HG03159 (cell line): ENCODE results near the gene NID1.

Source experiments
- ATAC-seq: cut with Tn5 transposase; IDR thresholded peaks from one replicate; pipeline ENCODE4 v1.9.1; 2021; ENCODE audit warnings: mild to moderate bottlenecking, moderate library complexity; ENCODE audit not compliant: unreplicated experiment

NID1 gene

GRCh38 chr1:236067854-236068454, 3.1 kb upstream of the NID1 start:
- no peak for ATAC-seq

- peak; percentile 81 for ATAC-seq
These were observed 2.0 kb upstream of the NID1 start for GRCh38 chr1:236066828-236067386.

DNA sequence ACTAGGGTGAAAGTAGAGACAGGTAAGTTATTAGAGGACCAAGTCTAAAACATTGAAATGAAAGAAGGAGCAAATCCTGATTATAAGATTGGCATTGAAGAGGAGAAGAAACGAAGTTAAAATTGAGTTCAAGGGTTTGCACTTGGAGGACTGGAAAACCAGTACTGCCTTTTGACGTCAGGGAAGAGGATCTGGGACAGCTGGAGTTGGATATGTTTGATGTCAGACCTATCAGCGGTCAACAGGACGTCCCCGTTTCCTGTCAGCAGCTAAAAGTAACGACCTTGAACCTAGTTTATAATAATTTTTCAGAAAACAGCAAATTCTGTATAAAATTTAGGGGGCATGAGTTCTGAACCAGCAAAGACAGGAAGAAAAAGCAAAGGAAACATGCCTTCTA, 1.2 kb upstream of the NID1 start:
- no peak for ATAC-seq

- ATAC-seq, result no peak
These were observed 667 bp upstream of the NID1 start for GRCh38 chr1:236065509-236066005.

DNA sequence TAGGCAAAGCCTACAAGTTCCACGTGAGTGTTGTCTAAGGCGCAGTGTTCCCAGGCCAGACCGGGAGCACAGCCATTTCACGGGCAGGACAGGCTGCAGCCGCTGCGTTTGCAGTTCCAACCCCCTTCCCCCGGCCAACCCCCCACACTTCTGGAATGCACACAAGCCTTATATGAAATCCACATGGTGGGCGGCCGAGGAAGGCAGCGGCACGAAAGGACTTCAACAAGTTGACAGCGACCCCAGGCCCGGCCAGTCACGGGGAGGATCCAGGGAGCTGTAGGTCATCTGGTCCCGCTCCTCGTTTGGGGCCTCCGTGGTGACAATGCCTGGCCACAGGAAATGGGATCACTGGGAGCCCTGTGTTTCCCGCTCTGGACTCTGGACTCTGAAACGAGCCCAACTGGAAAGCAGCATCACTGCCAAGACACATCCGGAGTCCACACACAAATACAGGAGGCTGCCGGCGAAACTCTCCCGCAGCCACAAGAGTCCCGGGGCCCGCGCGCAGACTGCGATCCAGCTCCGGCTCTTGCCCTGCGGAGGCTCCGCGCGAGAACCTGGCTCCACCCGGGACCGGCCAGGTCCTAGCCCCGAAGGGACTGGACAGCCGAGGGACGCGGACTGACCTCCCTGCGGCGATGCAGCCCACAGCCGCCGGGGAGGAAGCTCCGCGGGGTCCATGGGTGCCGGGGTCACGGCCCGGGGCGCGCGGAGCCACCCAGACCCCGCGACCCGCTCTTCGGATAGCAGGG, 794 bp downstream of the NID1 start:
- no peak for ATAC-seq

- ATAC-seq, result no peak
These were observed 1.4 kb downstream of the NID1 start for GRCh38 chr1:236063551-236063918.

GRCh38 chr1:236060286-236060685, 4.6 kb downstream of the NID1 start:
- ATAC-seq, result no peak

GRCh38 chr1:236059011-236059410, 5.9 kb downstream of the NID1 start:
- ATAC-seq, result no peak

DNA sequence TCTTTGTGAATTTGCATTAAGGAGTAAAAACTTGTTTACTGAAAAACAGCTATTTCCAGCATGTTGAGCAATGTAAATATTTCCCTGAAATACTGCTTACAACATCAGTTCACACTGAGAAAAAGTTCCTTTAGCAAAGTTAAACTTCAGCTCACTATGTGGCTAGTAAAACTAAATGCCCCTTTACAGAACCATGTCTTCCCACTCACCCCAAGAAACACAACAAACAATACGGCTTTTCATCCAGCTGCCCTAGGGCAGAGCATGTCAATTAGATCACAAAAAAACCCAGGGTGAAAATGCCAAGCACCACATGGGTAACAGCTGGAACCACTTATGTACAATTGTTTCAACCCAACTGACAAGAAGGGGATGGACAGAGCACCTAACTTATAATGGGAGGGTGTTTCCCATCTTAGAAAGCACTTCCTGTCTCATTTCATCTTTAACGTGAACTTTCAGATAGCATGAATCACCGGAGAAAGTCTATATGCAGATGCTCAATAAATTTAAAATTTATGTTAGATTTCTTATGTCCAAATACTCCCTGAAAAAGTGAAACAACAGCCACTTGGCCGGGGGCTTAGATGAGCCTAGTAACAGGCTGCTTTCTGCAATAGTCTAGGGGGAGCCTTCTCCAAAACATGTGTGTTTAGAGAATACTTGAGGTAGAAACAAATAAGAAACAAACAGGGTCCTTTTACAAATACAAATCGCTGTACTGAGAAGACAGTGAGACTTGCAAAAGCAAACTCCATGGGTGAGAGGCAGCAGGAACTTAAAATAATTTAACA, 6.6 kb downstream of the NID1 start:
- ATAC-seq, result peak; percentile 66

DNA sequence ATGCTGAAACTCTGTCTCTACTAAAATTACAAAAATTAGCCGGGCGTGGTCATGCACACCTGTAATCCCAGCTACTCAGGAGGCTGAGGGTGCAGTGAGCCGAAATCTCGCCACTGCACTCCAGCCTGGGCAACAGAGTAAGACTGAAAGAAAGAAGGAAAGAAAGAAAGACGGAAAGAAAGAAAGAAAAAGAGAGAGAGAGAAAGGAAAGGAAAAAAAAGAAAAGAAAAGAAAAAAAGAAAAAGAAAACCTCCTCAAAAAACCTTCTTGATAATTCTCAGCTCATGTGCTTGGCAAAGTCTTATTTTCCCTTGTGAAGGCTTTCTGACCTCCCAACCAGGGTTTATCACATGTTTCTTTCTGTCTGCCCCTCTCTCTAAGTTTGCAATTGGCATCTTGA, 7.3 kb downstream of the NID1 start:
- no peak for ATAC-seq

DNA sequence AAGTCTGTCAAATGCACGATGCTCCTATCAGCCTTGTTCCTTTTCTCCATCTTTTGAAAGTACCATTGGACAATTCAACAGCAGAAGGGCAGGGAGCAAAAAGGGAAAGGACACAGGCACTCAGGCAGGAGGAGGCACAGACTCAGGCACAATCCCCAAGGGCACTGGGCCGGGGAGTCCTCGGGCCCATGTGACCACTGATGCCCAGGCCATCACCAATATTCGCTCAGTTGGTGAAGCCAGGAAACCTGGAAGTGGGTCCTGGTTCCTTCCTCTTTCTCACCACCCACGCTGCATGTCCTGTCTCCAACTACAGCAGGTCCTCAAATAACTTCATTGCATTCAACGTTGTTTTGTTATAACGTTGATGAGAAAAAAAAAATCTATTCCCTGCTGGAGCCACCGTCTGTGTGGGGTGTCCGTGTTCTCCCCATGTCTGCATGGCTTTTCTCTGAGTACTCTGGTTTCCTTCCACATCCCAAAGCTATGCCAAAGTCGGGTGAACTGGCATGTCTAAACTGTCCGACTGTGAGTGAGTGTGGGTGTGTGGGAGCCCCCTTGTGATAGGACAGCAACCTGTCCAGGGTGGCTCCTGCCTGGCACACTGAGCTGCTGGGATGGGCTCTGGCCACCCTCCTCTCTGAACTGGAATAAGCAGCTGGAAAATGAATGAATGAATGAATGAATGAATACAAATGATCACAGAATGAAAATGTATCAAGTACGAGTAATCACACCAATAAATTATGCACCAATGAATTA, 12.5 kb downstream of the NID1 start:
- ATAC-seq, result no peak

DNA sequence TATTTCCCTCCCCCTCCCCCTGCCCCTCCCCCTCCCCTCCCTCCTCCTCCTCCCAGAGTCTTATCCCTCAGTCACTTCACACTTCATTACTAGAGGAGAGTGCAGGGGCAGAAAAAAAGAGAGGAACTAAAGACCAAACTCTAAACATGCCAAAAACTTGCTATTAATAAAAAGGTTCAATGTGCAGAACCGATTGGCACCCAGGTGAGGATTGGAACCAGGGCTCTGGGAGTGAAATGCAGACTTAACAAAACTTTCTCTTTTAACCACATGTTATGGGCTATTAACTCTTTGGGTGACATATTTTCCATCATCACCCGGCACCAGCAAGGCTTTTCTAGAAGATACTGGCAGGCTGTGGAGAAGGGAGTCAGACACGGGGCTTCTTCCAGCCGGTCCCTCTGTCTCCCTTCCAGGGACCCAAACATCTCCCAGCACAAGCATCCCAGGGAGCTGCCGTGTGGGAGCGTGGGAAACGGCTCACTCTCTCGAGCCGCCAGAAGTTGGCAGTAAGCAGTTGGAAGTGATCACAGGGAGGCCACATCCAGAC, 13.6 kb downstream of the NID1 start:
- ATAC-seq, result no peak

GRCh38 chr1:236045771-236046170, 19.1 kb downstream of the NID1 start:
- no peak for ATAC-seq

DNA sequence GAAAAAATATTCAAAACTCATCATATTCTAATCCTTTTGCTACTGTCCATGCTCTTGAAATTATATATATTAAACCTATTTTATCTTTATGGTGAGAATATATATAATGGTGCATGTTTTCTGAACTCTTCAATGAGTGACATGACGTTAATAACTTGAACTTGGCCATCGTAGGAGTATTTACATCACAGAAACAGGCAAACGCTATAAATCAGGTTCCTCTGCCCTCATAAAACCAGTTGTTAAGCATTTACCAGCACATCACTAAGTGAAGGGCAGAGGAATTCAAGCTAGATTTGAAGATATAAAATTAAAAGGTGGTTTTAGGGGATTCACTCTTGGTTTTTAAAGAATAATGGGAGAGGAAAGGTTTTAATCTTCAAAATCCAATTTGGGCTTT, 20.5 kb downstream of the NID1 start:
- ATAC-seq, result no peak

- ATAC-seq, result no peak
These were observed 23.0 kb downstream of the NID1 start for GRCh38 chr1:236041631-236042618.

- ATAC-seq, result no peak
These were observed 24.9 kb downstream of the NID1 start for GRCh38 chr1:236039740-236040685.

GRCh38 chr1:236038034-236038433, 26.9 kb downstream of the NID1 start:
- ATAC-seq, result no peak

DNA sequence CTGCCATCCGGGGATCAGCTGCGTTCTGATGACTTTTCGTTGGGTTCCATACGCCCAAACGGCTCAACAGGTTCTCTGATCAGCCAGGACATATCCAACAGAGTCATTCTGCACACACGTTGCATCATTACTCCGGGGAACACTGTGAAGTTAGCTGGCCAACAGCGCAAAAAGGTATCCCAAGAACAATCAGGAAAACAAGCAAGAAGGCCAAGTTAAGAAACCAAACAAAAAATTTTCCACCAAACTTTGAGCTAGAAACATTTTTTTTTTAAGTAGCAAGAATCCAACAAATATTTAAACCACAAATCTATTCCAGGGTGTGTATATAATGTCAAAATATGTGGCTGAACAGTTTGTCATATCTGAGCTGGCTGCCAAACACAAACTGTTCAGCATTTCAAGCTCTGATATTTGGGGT, 29.2 kb downstream of the NID1 start:
- no peak for ATAC-seq
